HepG2 (cell line): Measurements from ENCODE around the gene CDK18. TPM values are rescaled to one million over a fixed set of nuclear protein-coding genes. Genes with fewer than 3 reads are reported as not detected.
A peak's percentile ranks its signal among the peaks of the same experiment; 100 is the strongest.

Experiments
- ARNT ChIP-seq: fragments of 450-650 bp; IDR thresholded peaks from 2 replicates; pipeline ENCODE4 v1.6.1; 2017
- DNMT1 ChIP-seq: sonication (generic); formaldehyde crosslinking; IDR thresholded peaks from 2 replicates; pipeline ENCODE4 v1.5.1; 2020; ENCODE audit warnings: mild to moderate bottlenecking, missing genetic modification reagents
- MYPOP ChIP-seq: sonication (generic); formaldehyde crosslinking; IDR thresholded peaks from 2 replicates; pipeline ENCODE4 v1.8.1; 2023; ENCODE audit warnings: mild to moderate bottlenecking, moderate library complexity, missing genetic modification reagents
- SIN3A ChIP-seq: IDR thresholded peaks from 2 replicates; pipeline ENCODE4 v1.6.1; 2011; ENCODE audit warnings: low read depth, mild to moderate bottlenecking, control low read depth, low read length, borderline replicate concordance
- SRF ChIP-seq: IDR thresholded peaks from 2 replicates; pipeline ENCODE4 v1.6.1; 2011; ENCODE audit warnings: mild to moderate bottlenecking, low read depth, low read length, moderate library complexity
- TGIF2 ChIP-seq: IDR thresholded peaks from 2 replicates; pipeline ENCODE4 v1.6.1; 2016; ENCODE audit warnings: control low read depth, missing compliant biosample characterization
- ZFP41 ChIP-seq: sonication (generic); formaldehyde crosslinking; IDR thresholded peaks from 2 replicates; pipeline ENCODE4 v1.4.0; 2020; ENCODE audit warnings: mild to moderate bottlenecking, missing genetic modification reagents, borderline replicate concordance
- ZNF274 ChIP-seq: sonication (generic); formaldehyde crosslinking; IDR thresholded peaks from 2 replicates; pipeline ENCODE4 v1.5.1; 2020; ENCODE audit warnings: mild to moderate bottlenecking, missing genetic modification reagents
- ZNF276 ChIP-seq: sonication (generic); formaldehyde crosslinking; IDR thresholded peaks from 2 replicates; pipeline ENCODE4 v1.4.0; 2020; ENCODE audit warnings: mild to moderate bottlenecking, low read depth, missing genetic modification reagents
- ZNF354B ChIP-seq: sonication (generic); formaldehyde crosslinking; IDR thresholded peaks from 2 replicates; pipeline ENCODE4 v1.8.0; 2022; ENCODE audit warnings: mild to moderate bottlenecking, missing genetic modification reagents
- ZNF383 ChIP-seq: sonication (generic); formaldehyde crosslinking; IDR thresholded peaks from 2 replicates; pipeline ENCODE4 v1.4.0; 2020; ENCODE audit warnings: missing genetic modification reagents, mild to moderate bottlenecking, borderline replicate concordance
- ZNF432 ChIP-seq: sonication (generic); formaldehyde crosslinking; IDR thresholded peaks from 2 replicates; pipeline ENCODE4 v1.5.0; 2020; ENCODE audit warnings: missing genetic modification reagents, mild to moderate bottlenecking, borderline replicate concordance
- ZNF557 ChIP-seq: sonication (generic); formaldehyde crosslinking; IDR thresholded peaks from 2 replicates; pipeline ENCODE4 v1.4.0; 2020; ENCODE audit warnings: missing genetic modification reagents
- ZNF646 ChIP-seq: sonication (generic); formaldehyde crosslinking; IDR thresholded peaks from 2 replicates; pipeline ENCODE4 v1.9.0; 2021; ENCODE audit warnings: mild to moderate bottlenecking, missing genetic modification reagents
- polyA plus RNA-seq, 8 experiments: library from polyadenylated mRNA; depleted of rRNA in 3 of 8; stranded (reverse) in 7 of 8; unstranded in 1 of 8; fragments of >200 nt; fragmentation: Illumina TruSeq in 4 of 8; extraction: Trizol in 4 of 8; gene quantifications; 2 replicates each; pipeline versions ENCODE4 v1.2.1 to v1.2.3, GENCODE V29; 2011 to 2016; ENCODE audit warnings: low read depth in 4 of 8, missing spikeins in 1 of 8, mixed read lengths in 1 of 8; ENCODE audit not compliant: insufficient read depth in 1 of 8
- total RNA-seq, 5 experiments: library from RNA; depleted of rRNA; stranded (reverse); fragments of >200 nt; fragmentation: Illumina TruSeq; extraction: Trizol; gene quantifications; 2 replicates each; pipeline ENCODE4 v1.2.3, GENCODE V29; 2016; ENCODE audit warnings: low read depth in 1 of 5
- TF ChIP-seq, protein P1 (sequence below): sonication (generic); formaldehyde crosslinking; IDR thresholded peaks from 2 replicates; pipeline ENCODE4 v1.8.0; 2022; ENCODE audit warnings: mild to moderate bottlenecking, missing genetic modification reagents, borderline replicate concordance
- TF ChIP-seq, protein P2 (sequence below): IDR thresholded peaks from 2 replicates; pipeline ENCODE4 v1.6.1; 2016
- TF ChIP-seq, protein P3 (sequence below): sonication (generic); formaldehyde crosslinking; IDR thresholded peaks from 2 replicates; pipeline ENCODE4 v1.5.0; 2020; ENCODE audit warnings: mild to moderate bottlenecking, missing genetic modification reagents, borderline replicate concordance

The CDK18 gene
- total and polyA plus RNA-seq, 2 of the 13 experiments (the other 11 are each of a cell fraction or from before 2014, with no cell fraction given), result 6.4 to 38.8 TPM

DNA sequence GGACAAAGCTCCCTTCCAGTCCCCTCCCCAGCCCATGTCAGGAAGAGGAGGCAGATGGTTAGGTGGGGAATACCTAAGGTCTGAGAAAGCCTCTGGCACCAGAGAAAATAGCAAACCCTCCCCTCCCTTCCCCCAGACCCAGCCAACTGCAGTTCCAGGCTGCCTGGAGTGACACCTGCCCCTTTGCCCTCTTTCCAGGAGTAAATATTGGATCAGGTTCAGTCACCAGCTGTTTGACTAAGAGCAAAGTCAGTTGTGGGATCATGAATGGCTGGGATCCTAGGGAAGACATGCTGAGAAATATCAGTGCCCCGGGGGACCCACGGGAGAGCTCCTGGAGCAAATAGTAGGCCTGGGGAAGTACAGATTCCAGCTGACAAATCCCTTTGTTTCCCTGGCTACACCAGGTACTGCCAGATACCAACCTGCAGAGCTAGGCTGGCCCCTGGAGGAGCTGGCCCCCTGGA, 12.2 kb upstream of the CDK18 start (continued):
- TF ChIP-seq MYPOP (no peak), SRF (no peak), ZNF432 (CRISPR knock-in tag) (no peak), ZNF276 (CRISPR knock-in tag) (no peak), ZNF274 (CRISPR knock-in tag) (no peak), ARNT (no peak), SIN3A (peak; percentile 74), ZNF354B (CRISPR knock-in tag) (no peak), ZNF557 (no peak), ZNF383 (no peak), DNMT1 (CRISPR knock-in tag) (no peak), ZNF646 (CRISPR knock-in tag) (peak; percentile 51; the same call in 1 of the 2 replicates), TGIF2 (CRISPR knock-in tag) (no peak), ZFP41 (CRISPR knock-in tag) (no peak)
- TF ChIP-seq, protein P1, sequence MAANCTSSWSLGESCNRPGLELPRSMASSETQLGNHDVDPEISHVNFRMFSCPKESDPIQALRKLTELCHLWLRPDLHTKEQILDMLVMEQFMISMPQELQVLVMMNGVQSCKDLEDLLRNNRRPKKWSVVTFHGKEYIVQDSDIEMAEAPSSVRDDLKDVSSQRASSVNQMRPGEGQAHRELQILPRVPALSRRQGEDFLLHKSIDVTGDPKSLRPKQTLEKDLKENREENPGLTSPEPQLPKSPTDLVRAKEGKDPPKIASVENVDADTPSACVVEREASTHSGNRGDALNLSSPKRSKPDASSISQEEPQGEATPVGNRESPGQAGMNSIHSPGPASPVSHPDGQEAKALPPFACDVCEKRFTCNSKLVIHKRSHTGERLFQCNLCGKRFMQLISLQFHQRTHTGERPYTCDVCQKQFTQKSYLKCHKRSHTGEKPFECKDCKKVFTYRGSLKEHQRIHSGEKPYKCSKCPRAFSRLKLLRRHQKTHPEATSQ (CRISPR knock-in tag), result no peak
- TF ChIP-seq, protein P2, sequence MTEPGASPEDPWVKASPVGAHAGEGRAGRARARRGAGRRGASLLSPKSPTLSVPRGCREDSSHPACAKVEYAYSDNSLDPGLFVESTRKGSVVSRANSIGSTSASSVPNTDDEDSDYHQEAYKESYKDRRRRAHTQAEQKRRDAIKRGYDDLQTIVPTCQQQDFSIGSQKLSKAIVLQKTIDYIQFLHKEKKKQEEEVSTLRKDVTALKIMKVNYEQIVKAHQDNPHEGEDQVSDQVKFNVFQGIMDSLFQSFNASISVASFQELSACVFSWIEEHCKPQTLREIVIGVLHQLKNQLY (CRISPR knock-in tag), result peak; percentile 56; the same call in 1 of the 2 replicates
- TF ChIP-seq, protein P3, sequence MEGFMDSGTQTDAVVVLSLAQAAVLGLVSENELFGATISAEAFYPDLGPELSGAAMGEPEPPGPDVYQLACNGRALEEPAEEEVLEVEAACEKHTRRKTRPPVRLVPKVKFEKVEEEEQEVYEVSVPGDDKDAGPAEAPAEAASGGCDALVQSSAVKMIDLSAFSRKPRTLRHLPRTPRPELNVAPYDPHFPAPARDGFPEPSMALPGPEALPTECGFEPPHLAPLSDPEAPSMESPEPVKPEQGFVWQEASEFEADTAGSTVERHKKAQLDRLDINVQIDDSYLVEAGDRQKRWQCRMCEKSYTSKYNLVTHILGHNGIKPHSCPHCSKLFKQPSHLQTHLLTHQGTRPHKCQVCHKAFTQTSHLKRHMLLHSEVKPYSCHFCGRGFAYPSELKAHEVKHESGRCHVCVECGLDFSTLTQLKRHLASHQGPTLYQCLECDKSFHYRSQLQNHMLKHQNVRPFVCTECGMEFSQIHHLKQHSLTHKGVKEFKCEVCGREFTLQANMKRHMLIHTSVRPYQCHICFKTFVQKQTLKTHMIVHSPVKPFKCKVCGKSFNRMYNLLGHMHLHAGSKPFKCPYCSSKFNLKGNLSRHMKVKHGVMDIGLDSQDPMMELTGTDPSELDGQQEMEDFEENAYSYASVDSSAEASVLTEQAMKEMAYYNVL (CRISPR knock-in tag), result no peak
